Endodermal cell (in vitro differentiated cells): Measurements from ENCODE around the gene BACH2. TPM values are rescaled to one million over a fixed set of nuclear protein-coding genes. Genes with fewer than 3 reads are reported as not detected.

Source experiments
- DNase-seq: peaks from one replicate; pipeline ENCODE4 v3.0.0-alpha.2; 2017
- H3K27ac ChIP-seq: 2 replicates; pipeline ENCODE4 v1.5.1; 2013; ENCODE audit warnings: mild to moderate bottlenecking, low read depth, low read length, moderate library complexity
- H3K27me3 ChIP-seq: 2 replicates; pipeline ENCODE4 v1.6.1; 2013; ENCODE audit warnings: mild to moderate bottlenecking, low read length, moderate library complexity; ENCODE audit not compliant: insufficient read depth, control insufficient read depth, poor library complexity, severe bottlenecking
- H3K36me3 ChIP-seq: 2 replicates; pipeline ENCODE4 v1.7.0; 2013; ENCODE audit warnings: mild to moderate bottlenecking, low read length, moderate library complexity; ENCODE audit not compliant: control insufficient read depth, insufficient read depth
- H3K4me1 ChIP-seq: one replicate; pipeline ENCODE4 v1.7.0; 2013; ENCODE audit warnings: low read length; ENCODE audit not compliant: control insufficient read depth, insufficient read depth
- H3K4me3 ChIP-seq: 2 replicates; pipeline ENCODE4 v1.5.1; 2013; ENCODE audit warnings: mild to moderate bottlenecking, low read length, moderate library complexity
- H3K9ac ChIP-seq: 2 replicates; pipeline ENCODE4 v1.6.1; 2013; ENCODE audit warnings: mild to moderate bottlenecking, low read length, moderate library complexity; ENCODE audit not compliant: poor library complexity, severe bottlenecking; ENCODE audit errors: extremely low read depth
- H3K9me3 ChIP-seq: 2 replicates; pipeline ENCODE4 v1.6.1; 2013; ENCODE audit warnings: mild to moderate bottlenecking, low read length, moderate library complexity; ENCODE audit not compliant: control insufficient read depth
- H3K27ac Mint-ChIP-seq: 2 replicates; pipeline ENCODE4 v1.8.0; 2020; ENCODE audit warnings: mixed read lengths
- H3K27me3 Mint-ChIP-seq: 2 replicates; pipeline ENCODE4 v1.8.0; 2021; ENCODE audit warnings: mild to moderate bottlenecking, mixed read lengths; ENCODE audit not compliant: insufficient read depth
- H3K36me3 Mint-ChIP-seq: 2 replicates; pipeline ENCODE4 v1.8.0; 2020; ENCODE audit warnings: low read depth, mixed read lengths
- H3K4me1 Mint-ChIP-seq: 2 replicates; pipeline ENCODE4 v1.8.0; 2020; ENCODE audit warnings: mixed read lengths
- H3K4me3 Mint-ChIP-seq: 2 replicates; pipeline ENCODE4 v1.8.0; 2020; ENCODE audit warnings: mild to moderate bottlenecking, moderate library complexity, mixed read lengths
- H3K9me3 Mint-ChIP-seq: 2 replicates; pipeline ENCODE4 v1.8.0; 2020; ENCODE audit warnings: mild to moderate bottlenecking, mixed read lengths
- CTCF ChIP-seq: fragments of 200-600 bp; sonication (generic); conservative IDR thresholded peaks from 2 replicates; pipeline ENCODE4 v1.5.0; 2021; ENCODE audit warnings: antibody characterized with exemption, mild to moderate bottlenecking
- WGBS, 2 experiments: methylation state at CpG; one replicate each; pipeline versions ENCODE4 v1.1.5 to v1.1.7; 2013; ENCODE audit warnings: missing lambda C conversion rate in 2 of 2, mixed read lengths in 1 of 2; ENCODE audit not compliant: insufficient coverage in 1 of 2, insufficient read length in 1 of 2; 5-methylcytosine and 5-hydroxymethylcytosine counted together
- total RNA-seq, 2 donors: library from RNA; stranded (reverse); fragmentation: NEBNext Ultra II Directional in 1 of 2; extraction: Animal tissue kit (Norgen Biotek cat#: 25700) in 1 of 2; gene quantifications; 2 replicates in 1 of 2; 3 replicates in 1 of 2; pipeline ENCODE4 v1.2.1, GENCODE V29; 2021

BACH2 gene
- total RNA-seq, 2 donors from 2014 or later: 11.0 to 22.3 TPM

DNA sequence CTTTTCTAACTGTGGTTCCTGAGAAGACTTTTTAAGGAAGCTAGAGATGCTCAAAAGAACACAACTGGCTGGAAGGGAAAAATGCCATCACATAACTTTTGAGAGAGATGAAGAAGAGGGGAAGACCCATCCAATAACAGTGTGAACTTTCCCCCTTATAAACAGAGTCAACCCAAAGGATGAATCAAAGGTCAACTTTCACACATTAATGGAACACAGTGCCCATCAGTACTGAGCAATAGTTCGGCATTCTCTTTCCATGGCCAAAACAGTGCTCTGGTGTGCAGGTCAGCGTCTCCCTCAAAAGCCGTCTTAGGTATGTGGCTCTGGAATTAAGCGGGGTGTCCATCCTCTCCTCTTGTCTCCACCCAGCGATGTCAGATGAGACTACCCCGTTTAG, 272.0 kb downstream of the BACH2 start:
- H3K36me3 Mint-ChIP-seq: no peaks in the 10 kb centered on the region
- TF ChIP-seq CTCF: no peak
- no peak overlapping the region for H3K27ac ChIP-seq
- H3K9me3 ChIP-seq: no peaks in the 10 kb centered on the region
- no peaks in the 10 kb centered on the region for H3K27me3 ChIP-seq
- H3K9ac ChIP-seq: no peak overlapping the region
- no peak overlapping the region for H3K4me3 ChIP-seq
- H3K27ac Mint-ChIP-seq: no peak overlapping the region
- no peaks in the 10 kb centered on the region for H3K36me3 ChIP-seq
- no peak for DNase-seq
- no peak overlapping the region for H3K4me3 Mint-ChIP-seq
- no peaks in the 10 kb centered on the region for H3K9me3 Mint-ChIP-seq
- H3K4me1 ChIP-seq: no peaks in the 10 kb centered on the region
- peaks cover 8% of the 10 kb centered on the region for H3K4me1 Mint-ChIP-seq
- WGBS, 2 experiments: 93 to 94% methylated on average over 6 of the region's 6 CpGs
- H3K27me3 Mint-ChIP-seq: no peaks in the 10 kb centered on the region

GRCh38 chr6:90021711-90022110, 274.9 kb downstream of the BACH2 start:
- Histone ChIP-seq H3K4me3 (no peak overlapping the region), H3K4me1 (no peaks in the 10 kb centered on the region), H3K9me3 (peaks cover 6% of the 10 kb centered on the region), H3K36me3 (no peaks in the 10 kb centered on the region), H3K27me3 (no peaks in the 10 kb centered on the region), H3K9ac (no peak overlapping the region), H3K27ac (no peak overlapping the region)
- Mint-ChIP-seq H3K9me3 (peaks cover 3% of the 10 kb centered on the region), H3K4me3 (no peak overlapping the region), H3K27ac (no peak overlapping the region), H3K36me3 (peaks cover 12% of the 10 kb centered on the region), H3K27me3 (no peaks in the 10 kb centered on the region), H3K4me1 (no peaks in the 10 kb centered on the region)
- no peak for TF ChIP-seq CTCF
- DNase-seq: no peak
- WGBS, 2 experiments: 70 to 75% methylated on average over 1 to 2 of the region's 2 CpGs

DNA sequence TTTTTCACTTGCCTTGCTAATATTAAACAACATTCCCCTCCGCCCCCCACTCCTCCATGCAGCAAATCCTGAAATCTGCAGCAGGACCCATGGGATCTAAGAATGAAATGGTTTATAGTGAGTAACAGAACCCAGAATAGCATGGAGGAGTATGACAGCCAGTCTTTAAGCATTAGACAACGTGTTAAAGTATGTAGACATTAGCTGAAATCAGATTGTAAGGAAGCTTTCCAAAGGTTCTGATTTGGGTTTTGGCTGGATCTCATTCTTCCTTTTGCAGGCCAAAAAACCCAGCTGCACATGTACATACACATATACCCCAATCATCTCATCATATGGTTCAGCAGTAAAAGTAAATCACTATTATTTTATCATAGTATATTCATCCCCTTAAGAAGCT, 275.9 kb downstream of the BACH2 start:
- no peak overlapping the region for H3K9ac ChIP-seq
- no peaks in the 10 kb centered on the region for H3K27me3 Mint-ChIP-seq
- no peak for TF ChIP-seq CTCF
- no peak overlapping the region for H3K4me3 ChIP-seq
- no peak overlapping the region for H3K27ac Mint-ChIP-seq
- H3K9me3 ChIP-seq: peaks cover 7% of the 10 kb centered on the region
- peaks cover 12% of the 10 kb centered on the region for H3K36me3 Mint-ChIP-seq
- no peaks in the 10 kb centered on the region for H3K27me3 ChIP-seq
- H3K36me3 ChIP-seq: no peaks in the 10 kb centered on the region
- no peaks in the 10 kb centered on the region for H3K4me1 ChIP-seq
- no peak overlapping the region for H3K4me3 Mint-ChIP-seq
- no peak for DNase-seq
- H3K9me3 Mint-ChIP-seq: peaks cover 3% of the 10 kb centered on the region
- H3K27ac ChIP-seq: no peak overlapping the region
- WGBS, 2 experiments: 91 to 100% methylated on average over 1 to 2 of the region's 2 CpGs
- H3K4me1 Mint-ChIP-seq: no peaks in the 10 kb centered on the region
